Kasumi-1 (cell line): ENCODE measurements around the gene ATP9A.
"Not testable (repeated sequence)": the region's sequence is repeated elsewhere in the genome, so short reads cannot be mapped to it uniquely, and the experiment has no call there.

ENCODE experiments used
- DNase-seq, 2 experiments: peaks; one replicate each; lab custom pipeline; 2025; lab: John Stamatoyannopoulos, UW

The ATP9A gene

GRCh38 chr20:51791626-51792025, 23.4 kb upstream of the ATP9A start:
- no peak for DNase-seq

GRCh38 chr20:51790256-51790655, 22.1 kb upstream of the ATP9A start:
- DNase-seq, result no peak

- DNase-seq, result no peak
Observed at GRCh38 chr20:51789434-51789833, 21.2 kb upstream of the ATP9A start.

GRCh38 chr20:51788822-51789221, 20.6 kb upstream of the ATP9A start:
- DNase-seq, result no peak

GRCh38 chr20:51784299-51784698, 16.1 kb upstream of the ATP9A start:
- no peak for DNase-seq

- not testable (repeated sequence) for DNase-seq
Observed at GRCh38 chr20:51778229-51778759, 10.1 kb upstream of the ATP9A start.

- no peak for DNase-seq
Observed at GRCh38 chr20:51775241-51775640, 7.1 kb upstream of the ATP9A start.

GRCh38 chr20:51772236-51772635, 4.0 kb upstream of the ATP9A start:
- DNase-seq, result no peak

- DNase-seq, result no peak
Observed at GRCh38 chr20:51769976-51770615, 1.9 kb upstream of the ATP9A start.

- no peak for DNase-seq
Observed at GRCh38 chr20:51768759-51769517, 748 bp upstream of the ATP9A start.

- no peak for DNase-seq
Observed at GRCh38 chr20:51766994-51767866, 960 bp downstream of the ATP9A start.

- not testable (repeated sequence) for DNase-seq
Observed at GRCh38 chr20:51765381-51765780, 2.8 kb downstream of the ATP9A start.

- DNase-seq, result no peak
Observed at GRCh38 chr20:51763965-51764602, 4.1 kb downstream of the ATP9A start.

GRCh38 chr20:51760905-51761546, 7.2 kb downstream of the ATP9A start:
- DNase-seq, result no peak

- DNase-seq, result no peak
Observed at GRCh38 chr20:51759769-51760510, 8.2 kb downstream of the ATP9A start.

GRCh38 chr20:51758978-51759544, 9.1 kb downstream of the ATP9A start:
- DNase-seq, result no peak

- DNase-seq, result no peak
Observed at GRCh38 chr20:51757226-51757625, 11.0 kb downstream of the ATP9A start.

GRCh38 chr20:51756653-51757052, 11.5 kb downstream of the ATP9A start:
- no peak for DNase-seq

GRCh38 chr20:51753220-51753619, 15.0 kb downstream of the ATP9A start:
- DNase-seq, result not testable (repeated sequence)

- no peak for DNase-seq
Observed at GRCh38 chr20:51752343-51752951, 15.7 kb downstream of the ATP9A start.
